PC-9 (cell line): ENCODE results near the gene RAB8A. TPM values are rescaled to one million over a fixed set of nuclear protein-coding genes. Genes with fewer than 3 reads are reported as not detected.

ENCODE experiments used
- BruUV-seq: library from RNA; stranded (reverse); fragments of 400-500 nt; replicated peaks from 2 replicates; lab custom pipeline; 2021; lab: Mats Ljungman, UMichigan
- CTCF ChIA-PET: fragments of 300-600 bp; sonication (Branson Sonifier 250); formaldehyde crosslinking; loops from one replicate; lab custom pipeline; 2022; ENCODE audit warnings: antibody characterized with exemption; lab: Charles Lee
- POLR2A ChIA-PET: fragments of 300-600 bp; sonication (Branson Sonifier 250); formaldehyde crosslinking; loops from one replicate; lab custom pipeline; 2022; ENCODE audit warnings: antibody characterized with exemption; ENCODE audit not compliant: unreplicated experiment; lab: Charles Lee
- DNase-seq, 2 experiments: peaks; one replicate each; pipeline versions ENCODE4 v3.0.0 to v3.0.0-alpha.2; 2015 to 2022; ENCODE audit warnings: mixed read lengths in 1 of 2
- H2AFZ ChIP-seq: fragments of 200-600 bp; sonication (generic); 2 replicates; pipeline ENCODE4 v1.8.1; 2017; ENCODE audit warnings: antibody characterized with exemption
- H3F3A ChIP-seq: fragments of 200-600 bp; sonication (generic); 2 replicates; pipeline ENCODE4 v1.8.1; 2017; ENCODE audit warnings: antibody characterized with exemption, mild to moderate bottlenecking, low read depth; ENCODE audit not compliant: insufficient read depth
- H3K27ac ChIP-seq: fragments of 200-600 bp; sonication (generic); 2 replicates; pipeline ENCODE4 v1.6.1; 2016; ENCODE audit warnings: mixed run types
- H3K27me3 ChIP-seq: fragments of 200-600 bp; sonication (generic); 2 replicates; pipeline ENCODE4 v1.6.1; 2016; ENCODE audit warnings: low read depth, mixed run types; ENCODE audit not compliant: insufficient read depth
- H3K36me3 ChIP-seq: fragments of 200-600 bp; sonication (generic); 2 replicates; pipeline ENCODE4 v1.6.1; 2016; ENCODE audit warnings: low read depth, mixed run types
- H3K4me1 ChIP-seq: fragments of 200-600 bp; sonication (generic); replicated peaks from 2 replicates; pipeline ENCODE4 v1.6.1; 2016; ENCODE audit warnings: mixed run types; ENCODE audit not compliant: insufficient read depth
- H3K4me2 ChIP-seq: fragments of 200-600 bp; sonication (generic); 2 replicates; pipeline ENCODE4 v1.6.1; 2017; ENCODE audit warnings: mixed run types
- H3K4me3 ChIP-seq: fragments of 200-600 bp; sonication (generic); 2 replicates; pipeline ENCODE4 v1.6.1; 2016; ENCODE audit warnings: mixed run types
- H3K79me2 ChIP-seq: fragments of 200-600 bp; sonication (generic); 2 replicates; pipeline ENCODE4 v1.6.1; 2017; ENCODE audit warnings: low read depth, mixed run types
- H3K9me2 ChIP-seq: fragments of 200-600 bp; sonication (generic); 2 replicates; pipeline ENCODE4 v1.8.1; 2017; ENCODE audit warnings: mild to moderate bottlenecking; ENCODE audit not compliant: insufficient read depth
- H3K9me3 ChIP-seq: fragments of 200-600 bp; sonication (generic); 2 replicates; pipeline ENCODE4 v1.8.1; 2016; ENCODE audit warnings: low read depth; ENCODE audit not compliant: insufficient read depth
- H4K20me1 ChIP-seq: fragments of 200-600 bp; sonication (generic); 2 replicates; pipeline ENCODE4 v1.8.1; 2017; ENCODE audit not compliant: insufficient read depth
- EZH2 ChIP-seq: fragments of 200-600 bp; sonication (generic); IDR thresholded peaks from 2 replicates; pipeline ENCODE4 v1.8.0; 2017; ENCODE audit warnings: antibody characterized with exemption, low read depth
- intact Hi-C: fragments of 100-400 bp; cut with micrococcal nuclease; formaldehyde crosslinking; loops from one replicate; pipeline ENCODE4 v1.10.0; 2022; ENCODE audit not compliant: unreplicated experiment
- total RNA-seq: library from RNA; stranded (reverse); gene quantifications from 2 replicates; pipeline ENCODE4 v1.2.3, GENCODE V29; 2021
- TF ChIP-seq, protein P1 (sequence below): fragments of 200-600 bp; sonication (generic); conservative IDR thresholded peaks from 2 replicates; pipeline ENCODE4 v1.6.1; 2017; ENCODE audit warnings: mixed run types, antibody characterized with exemption, mild to moderate bottlenecking, moderate library complexity

Gene RAB8A
- total RNA-seq, 1 experiment from 2014 or later, result 104 TPM

DNA sequence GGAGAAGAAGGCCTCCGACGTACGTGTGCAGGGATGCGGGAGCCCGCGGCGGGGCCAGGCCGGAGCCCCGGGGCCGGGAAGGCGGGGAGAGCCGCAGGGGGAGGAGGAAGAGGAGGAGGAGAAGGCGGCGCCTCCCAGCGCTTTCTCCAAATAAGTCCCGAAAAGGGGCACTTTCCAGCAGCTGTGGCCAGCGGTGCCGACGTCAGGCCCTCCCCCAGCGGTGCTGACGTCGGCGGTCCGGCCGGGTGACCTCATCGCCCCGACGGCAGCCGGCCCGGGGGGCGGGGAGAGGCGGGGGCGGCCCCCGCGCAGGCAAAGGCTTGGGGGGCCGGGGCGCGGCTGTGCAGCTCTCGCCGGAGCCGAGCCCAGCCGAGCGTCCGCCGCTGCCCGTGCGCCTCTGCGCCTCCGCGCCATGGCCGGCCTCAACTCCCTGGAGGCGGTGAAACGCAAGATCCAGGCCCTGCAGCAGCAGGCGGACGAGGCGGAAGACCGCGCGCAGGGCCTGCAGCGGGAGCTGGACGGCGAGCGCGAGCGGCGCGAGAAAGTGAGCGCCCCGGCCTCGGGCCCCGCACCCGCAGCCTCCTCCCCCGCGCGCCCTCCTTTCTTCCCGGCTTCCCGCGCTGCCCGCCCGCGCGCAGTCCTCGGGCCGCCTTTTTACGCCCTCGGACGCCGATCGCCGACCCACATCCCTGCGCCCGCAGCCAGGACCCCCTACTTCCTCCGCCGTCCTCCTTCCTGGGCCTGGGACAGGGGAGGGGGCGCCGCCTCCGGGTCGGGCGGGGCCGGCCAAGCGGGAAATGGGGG, 35.3 kb upstream of the RAB8A start, which contains the start of gene TPM4:
Gene TPM4, plus strand, starts transcription at position 342 of the 804 bp plus-strand sequence. Its CDS starts 71 bp downstream, at position 413.
- BruUV-seq, result no TSS peak
- H3K4me1 ChIP-seq, result peaks cover 43% of the 10 kb centered on the region
- intact Hi-C loops, result loop anchor here (1.0 to 5.0 kb wide), 2 partner anchors 34 to 248 kb away; no protein-coding TSS in a partner anchor
- peaks cover 43% of the 10 kb centered on the region for H3K79me2 ChIP-seq
- H3K9me2 ChIP-seq, result no peaks in the 10 kb centered on the region
- TF ChIP-seq, protein P1, sequence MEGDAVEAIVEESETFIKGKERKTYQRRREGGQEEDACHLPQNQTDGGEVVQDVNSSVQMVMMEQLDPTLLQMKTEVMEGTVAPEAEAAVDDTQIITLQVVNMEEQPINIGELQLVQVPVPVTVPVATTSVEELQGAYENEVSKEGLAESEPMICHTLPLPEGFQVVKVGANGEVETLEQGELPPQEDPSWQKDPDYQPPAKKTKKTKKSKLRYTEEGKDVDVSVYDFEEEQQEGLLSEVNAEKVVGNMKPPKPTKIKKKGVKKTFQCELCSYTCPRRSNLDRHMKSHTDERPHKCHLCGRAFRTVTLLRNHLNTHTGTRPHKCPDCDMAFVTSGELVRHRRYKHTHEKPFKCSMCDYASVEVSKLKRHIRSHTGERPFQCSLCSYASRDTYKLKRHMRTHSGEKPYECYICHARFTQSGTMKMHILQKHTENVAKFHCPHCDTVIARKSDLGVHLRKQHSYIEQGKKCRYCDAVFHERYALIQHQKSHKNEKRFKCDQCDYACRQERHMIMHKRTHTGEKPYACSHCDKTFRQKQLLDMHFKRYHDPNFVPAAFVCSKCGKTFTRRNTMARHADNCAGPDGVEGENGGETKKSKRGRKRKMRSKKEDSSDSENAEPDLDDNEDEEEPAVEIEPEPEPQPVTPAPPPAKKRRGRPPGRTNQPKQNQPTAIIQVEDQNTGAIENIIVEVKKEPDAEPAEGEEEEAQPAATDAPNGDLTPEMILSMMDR, result no peak
- TF ChIP-seq EZH2, result no peak
- no peaks in the 10 kb centered on the region for H3K9me3 ChIP-seq
- no peaks in the 10 kb centered on the region for H3K27me3 ChIP-seq
- peak; percentile 77 to 92 for DNase-seq
- POLR2A ChIA-PET, result interaction anchor here (0.6 to 0.9 kb wide), 3 partner anchors 10 to 1641 kb away, joined by 4 to 15 read pairs (median 5); no protein-coding TSS in a partner anchor
- H3F3A ChIP-seq, result peaks cover 72% of the 10 kb centered on the region
- peak within 1 kb of the TSS; percentile 55 for H2AFZ ChIP-seq
- peaks cover 12% of the 10 kb centered on the region for H3K36me3 ChIP-seq
- no peaks in the 10 kb centered on the region for H4K20me1 ChIP-seq
- H3K4me3 ChIP-seq, result peak within 1 kb of the TSS; percentile 70
- CTCF ChIA-PET, result interaction anchor here (0.7 kb wide), 1 partner anchor 28 kb away, joined by 3 read pairs; no protein-coding TSS in a partner anchor
- H3K4me2 ChIP-seq, result peak within 1 kb of the TSS; percentile 86
- peak within 1 kb of the TSS; percentile 99 for H3K27ac ChIP-seq

DNA sequence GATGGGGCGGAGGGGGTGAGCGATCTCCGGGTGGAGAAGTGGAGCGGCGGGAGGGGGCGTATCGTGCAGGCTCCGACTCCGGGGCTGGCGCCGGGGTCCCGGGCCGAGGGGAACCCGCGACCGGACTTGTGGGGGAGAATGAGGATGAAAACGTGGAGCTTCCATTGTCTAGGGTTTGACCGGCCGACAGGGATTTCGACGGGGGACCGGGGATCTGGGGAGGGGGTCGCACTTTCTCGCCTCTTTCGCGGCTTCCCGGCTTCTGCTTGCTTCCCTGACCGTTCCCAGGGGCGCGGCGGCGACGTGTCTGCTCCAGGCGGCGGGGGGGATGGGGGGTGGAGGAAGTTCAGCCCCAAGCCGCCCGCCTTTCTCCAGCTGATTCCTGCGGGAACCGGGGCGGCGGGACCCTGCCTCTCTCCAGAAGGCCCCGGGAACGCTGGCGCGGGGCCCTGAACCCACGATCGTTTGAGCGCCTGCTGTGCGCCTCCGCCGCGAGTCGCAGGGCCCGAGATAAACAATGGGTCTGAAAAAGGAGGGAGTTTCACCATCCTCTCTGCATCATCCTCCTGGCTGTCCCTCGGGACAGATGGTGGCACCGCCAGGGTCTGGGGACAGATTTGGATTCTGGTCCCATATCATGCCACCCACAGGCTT, 34.6 kb upstream of the RAB8A start:
- H3K27ac ChIP-seq, result peak overlapping the region; percentile 99
- H3K79me2 ChIP-seq, result peaks cover 46% of the 10 kb centered on the region
- no peak overlapping the region for H2AFZ ChIP-seq
- BruUV-seq, result no TSS peak
- peak overlapping the region; percentile 86 for H3K4me2 ChIP-seq
- DNase-seq, result no peak
- no peaks in the 10 kb centered on the region for H4K20me1 ChIP-seq
- TF ChIP-seq EZH2, result no peak
- TF ChIP-seq, protein P1, result no peak
- intact Hi-C loops, result loop anchor here (1.0 to 5.0 kb wide), 2 partner anchors 35 to 249 kb away; no protein-coding TSS in a partner anchor
- POLR2A ChIA-PET, result interaction anchor here (0.6 to 0.9 kb wide), 4 partner anchors 11 to 1642 kb away, joined by 3 to 15 read pairs (median 4); no protein-coding TSS in a partner anchor
- CTCF ChIA-PET, result no interaction called here
- peaks cover 36% of the 10 kb centered on the region for H3K4me1 ChIP-seq
- no peaks in the 10 kb centered on the region for H3K27me3 ChIP-seq
- peaks cover 78% of the 10 kb centered on the region for H3F3A ChIP-seq
- H3K36me3 ChIP-seq, result peaks cover 19% of the 10 kb centered on the region
- peak overlapping the region; percentile 70 for H3K4me3 ChIP-seq
- no peaks in the 10 kb centered on the region for H3K9me3 ChIP-seq
- H3K9me2 ChIP-seq, result no peaks in the 10 kb centered on the region
